NCI-H774 (cell line): ENCODE measurements around the gene TRAF2.

Experiments
- DNase-seq: peaks from one replicate; lab custom pipeline; 2025; lab: John Stamatoyannopoulos, UW

The TRAF2 gene

GRCh38 chr9:136949817-136950655 lies 63.7 kb downstream of the TRAF2 start:
- peak; percentile 98 for DNase-seq

- no peak for DNase-seq
Observed at GRCh38 chr9:136950656-136951276, 64.5 kb downstream of the TRAF2 start.

- no peak for DNase-seq
Observed at GRCh38 chr9:136951541-136952320, 65.4 kb downstream of the TRAF2 start, which contains the start of gene LCN12. Gene LCN12, plus strand, starts transcription at chr9:136952273. Its CDS starts 55 bp downstream, at chr9:136952328.

GRCh38 chr9:136952321-136952850 lies 66.1 kb downstream of the TRAF2 start:
- no peak for DNase-seq

- DNase-seq, result no peak
Observed at GRCh38 chr9:136952876-136953770, 66.8 kb downstream of the TRAF2 start.

GRCh38 chr9:136953771-136954269 lies 67.5 kb downstream of the TRAF2 start:
- no peak for DNase-seq

GRCh38 chr9:136954270-136955083 lies 68.2 kb downstream of the TRAF2 start:
- DNase-seq, result no peak

GRCh38 chr9:136955202-136955942 lies 69.1 kb downstream of the TRAF2 start:
- DNase-seq, result no peak

- DNase-seq, result no peak
Observed at GRCh38 chr9:136955943-136956335, 69.6 kb downstream of the TRAF2 start.

GRCh38 chr9:136956604-136957003 lies 70.3 kb downstream of the TRAF2 start:
- DNase-seq, result no peak

- DNase-seq, result no peak
Observed at GRCh38 chr9:136957461-136957860, 71.1 kb downstream of the TRAF2 start.

GRCh38 chr9:136957901-136958300 lies 71.6 kb downstream of the TRAF2 start:
- DNase-seq, result no peak

- DNase-seq, result no peak
Observed at GRCh38 chr9:136958473-136958872, 72.2 kb downstream of the TRAF2 start.

- no peak for DNase-seq
Observed at GRCh38 chr9:136958898-136959850, 72.9 kb downstream of the TRAF2 start.

- no peak for DNase-seq
Observed at GRCh38 chr9:136960212-136960937, 74.1 kb downstream of the TRAF2 start.

GRCh38 chr9:136960938-136961275 lies 74.6 kb downstream of the TRAF2 start:
- no peak for DNase-seq

GRCh38 chr9:136961279-136962065 lies 75.2 kb downstream of the TRAF2 start:
- DNase-seq, result no peak
